Esophagus squamous epithelium (tissue), 4 donors: ENCODE data around the gene MED27.

Experiments
- CTCF ChIP-seq, 6 experiments: fragments of 450-650 bp in 4 of 6; fragments of 200-600 bp in 2 of 6; sonication (generic) in 2 of 6; IDR thresholded peaks; one replicate each; pipeline ENCODE4 v1.5.1; 2016 to 2019; ENCODE audit warnings: antibody characterized with exemption in 6 of 6, mild to moderate bottlenecking in 4 of 6, moderate library complexity in 4 of 6
- POLR2A ChIP-seq, 4 donors: fragments of 450-650 bp; IDR thresholded peaks; one replicate each; pipeline ENCODE4 v1.6.1; 2017; ENCODE audit warnings: antibody characterized with exemption in 4 of 4, mild to moderate bottlenecking in 4 of 4, moderate library complexity in 3 of 4

GRCh38 chr9:131843989-131844744, 235.5 kb downstream of the MED27 start:
- no peak for TF ChIP-seq CTCF (IDR thresholded peaks at IDR 0.05)
- TF ChIP-seq POLR2A (IDR thresholded peaks at IDR 0.05) = no peak
